Activated CD8-positive, alpha-beta memory T cell treated with anti-CD3 and anti-CD28 coated beads, Interleukin-2, amount 10 ng/mL, durations not matched to agents 7 days and 5 days (primary cell): ENCODE measurements around the gene CDK4. TPM values are rescaled to one million over a fixed set of nuclear protein-coding genes. Genes with fewer than 3 reads are reported as not detected.

ENCODE experiments used
- ATAC-seq: fragments of 150-1000 bp; cut with Tn5 transposase; one replicate; pipeline ENCODE4 v1.10.0; 2021; ENCODE audit warnings: moderate library complexity
- CTCF ChIA-PET: fragments of 350-600 bp; sonication (Branson Sonifier 250); formaldehyde crosslinking; loops from one replicate; lab custom pipeline; 2021; ENCODE audit warnings: antibody characterized with exemption; lab: Charles Lee
- DNase-seq: peaks from one replicate; pipeline ENCODE4 v3.0.0-alpha.2; 2020
- H3K27ac Mint-ChIP-seq: one replicate; pipeline ENCODE4 v1.8.0; 2021; ENCODE audit warnings: mild to moderate bottlenecking, mixed read lengths
- H3K27me3 Mint-ChIP-seq: one replicate; pipeline ENCODE4 v1.8.0; 2021; ENCODE audit warnings: mixed read lengths
- H3K36me3 Mint-ChIP-seq: one replicate; pipeline ENCODE4 v1.8.0; 2021; ENCODE audit warnings: mild to moderate bottlenecking, mixed read lengths
- H3K4me1 Mint-ChIP-seq: one replicate; pipeline ENCODE4 v1.8.0; 2021; ENCODE audit warnings: mixed read lengths
- H3K4me3 Mint-ChIP-seq: one replicate; pipeline ENCODE4 v1.8.0; 2021; ENCODE audit warnings: mild to moderate bottlenecking, moderate library complexity, mixed read lengths
- H3K9me3 Mint-ChIP-seq: one replicate; pipeline ENCODE4 v1.8.0; 2022; ENCODE audit warnings: low read depth, mixed read lengths
- total RNA-seq, 2 experiments: library from RNA; stranded (reverse); gene quantifications; one replicate each; pipeline ENCODE4 v1.2.3, GENCODE V29; 2021

CDK4 gene
- 100 to 1,000 TPM; 127 to 167 TPM for total RNA-seq

GRCh38 chr12:57751788-57752667, at the start of gene CDK4:
Gene CDK4 (minus strand): TSS chr12:57752310. CDS start chr12:57751717, 593 bp downstream.
- Mint-ChIP-seq H3K27ac (peak within 1 kb of the TSS; percentile 87), H3K9me3 (no peaks in the 10 kb centered on the region), H3K36me3 (peaks cover 32% of the 10 kb centered on the region), H3K4me3 (peak within 1 kb of the TSS; percentile 93), H3K27me3 (no peaks in the 10 kb centered on the region), H3K4me1 (peaks cover 54% of the 10 kb centered on the region)
- CTCF ChIA-PET, result interaction anchor here (0.9 to 1.2 kb wide), 2 partner anchors 28 to 31 kb away, joined by 3 read pairs; no protein-coding TSS in a partner anchor
- peak; percentile 79 for ATAC-seq
- peak; percentile 100 for DNase-seq

- CTCF ChIA-PET, result interaction anchor here (0.6 to 3.3 kb wide), 3 partner anchors 20 to 132 kb away, joined by 3 to 42 read pairs (median 4); no protein-coding TSS in a partner anchor
- no peak for ATAC-seq
Measured at GRCh38 chr12:57800965-57801364, 48.9 kb upstream of the CDK4 start.

GRCh38 chr12:57797933-57798332, 45.8 kb upstream of the CDK4 start:
- Mint-ChIP-seq H3K9me3 (no peaks in the 10 kb centered on the region), H3K27me3 (no peaks in the 10 kb centered on the region), H3K27ac (no peak overlapping the region), H3K36me3 (peaks cover 25% of the 10 kb centered on the region), H3K4me1 (no peaks in the 10 kb centered on the region), H3K4me3 (no peak overlapping the region)
- CTCF ChIA-PET, result interaction anchor here (1.0 to 1.4 kb wide), 4 partner anchors 15 to 107 kb away, joined by 3 to 5 read pairs (median 4); partner anchors contain the start of gene TSFM
- DNase-seq (no peak), ATAC-seq (no peak)

More at GRCh38 chr12:57800965-57801364, 48.9 kb upstream of the CDK4 start:
- Mint-ChIP-seq H3K27ac (no peak overlapping the region), H3K9me3 (no peaks in the 10 kb centered on the region), H3K4me3 (no peak overlapping the region), H3K4me1 (no peaks in the 10 kb centered on the region), H3K36me3 (peaks cover 13% of the 10 kb centered on the region), H3K27me3 (no peaks in the 10 kb centered on the region)
- DNase-seq, result no peak

DNA sequence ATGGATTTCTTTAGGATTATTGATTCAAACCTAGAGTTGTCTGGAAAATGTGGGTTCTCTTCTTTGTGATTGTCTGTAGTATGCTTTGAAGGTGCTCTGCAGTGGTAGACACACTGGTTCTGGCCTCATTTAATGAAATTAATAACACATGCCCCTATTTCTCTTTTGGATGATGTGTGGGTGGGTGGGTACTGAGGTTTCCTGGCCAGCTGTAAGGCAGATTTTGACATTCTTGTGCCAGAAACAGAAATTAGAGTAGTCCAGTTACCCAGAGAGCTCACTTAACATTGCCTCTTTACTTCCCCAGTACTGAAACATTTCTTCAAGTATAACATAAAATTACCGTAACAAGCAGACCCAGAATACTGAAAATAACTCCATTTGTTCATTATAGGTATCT, 44.9 kb upstream of the CDK4 start:
- Mint-ChIP-seq H3K36me3 (peaks cover 25% of the 10 kb centered on the region), H3K27me3 (no peaks in the 10 kb centered on the region), H3K9me3 (no peaks in the 10 kb centered on the region), H3K4me1 (no peaks in the 10 kb centered on the region), H3K4me3 (no peak overlapping the region), H3K27ac (no peak overlapping the region)
- DNase-seq, result no peak
- CTCF ChIA-PET, result interaction anchor here (1.0 to 1.4 kb wide), 2 partner anchors 16 to 35 kb away, joined by 3 read pairs; no protein-coding TSS in a partner anchor
- ATAC-seq, result no peak

GRCh38 chr12:57795354-57795753, 43.2 kb upstream of the CDK4 start:
- ATAC-seq (no peak), DNase-seq (no peak)
- Mint-ChIP-seq H3K27me3 (no peaks in the 10 kb centered on the region), H3K4me1 (peaks cover 2% of the 10 kb centered on the region), H3K27ac (no peak overlapping the region), H3K9me3 (no peaks in the 10 kb centered on the region), H3K36me3 (peaks cover 28% of the 10 kb centered on the region), H3K4me3 (no peak overlapping the region)
- CTCF ChIA-PET, result no interaction called here

DNA sequence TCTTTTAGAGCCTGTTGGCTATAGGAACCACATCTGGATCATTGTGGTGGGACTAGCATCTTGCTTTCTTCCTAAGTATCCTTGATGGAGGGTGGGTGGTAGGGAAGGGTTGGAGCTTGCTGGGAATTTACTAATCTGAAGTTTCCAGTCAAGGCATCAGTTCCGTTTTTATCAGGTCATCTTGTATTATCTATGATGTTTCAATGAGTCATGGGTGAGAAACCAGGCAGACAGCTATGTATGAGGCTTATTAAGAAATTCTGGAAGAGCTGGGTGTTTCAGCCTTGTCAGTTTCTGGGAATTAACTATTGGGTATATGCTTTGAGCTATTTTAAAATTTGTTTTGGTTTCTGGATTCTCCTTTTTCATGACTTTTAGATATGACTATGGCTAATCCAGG, 41.8 kb upstream of the CDK4 start:
- Mint-ChIP-seq H3K27ac (no peak overlapping the region), H3K36me3 (peaks cover 28% of the 10 kb centered on the region), H3K4me3 (no peak overlapping the region), H3K4me1 (peaks cover 2% of the 10 kb centered on the region), H3K9me3 (no peaks in the 10 kb centered on the region), H3K27me3 (no peaks in the 10 kb centered on the region)
- DNase-seq (no peak), ATAC-seq (no peak)
- CTCF ChIA-PET, result interaction anchor here (1.1 to 2.3 kb wide), 5 partner anchors 9 to 112 kb away, joined by 3 to 10 read pairs (median 5); no protein-coding TSS in a partner anchor

GRCh38 chr12:57783861-57784260, 31.8 kb upstream of the CDK4 start:
- peaks cover 15% of the 10 kb centered on the region for H3K36me3 Mint-ChIP-seq
- no peaks in the 10 kb centered on the region for H3K9me3 Mint-ChIP-seq
- peaks cover 38% of the 10 kb centered on the region for H3K4me1 Mint-ChIP-seq
- DNase-seq (no peak), ATAC-seq (no peak)
- H3K27ac Mint-ChIP-seq, result peak overlapping the region; percentile 40
- H3K27me3 Mint-ChIP-seq, result no peaks in the 10 kb centered on the region
- CTCF ChIA-PET, result interaction anchor here (1.0 to 1.9 kb wide), 12 partner anchors 10 to 64 kb away, joined by 4 to 9 read pairs (median 5); partner anchors contain the start of genes AVIL, EEF1AKMT3 and METTL1
- H3K4me3 Mint-ChIP-seq, result peak overlapping the region; percentile 64

DNA sequence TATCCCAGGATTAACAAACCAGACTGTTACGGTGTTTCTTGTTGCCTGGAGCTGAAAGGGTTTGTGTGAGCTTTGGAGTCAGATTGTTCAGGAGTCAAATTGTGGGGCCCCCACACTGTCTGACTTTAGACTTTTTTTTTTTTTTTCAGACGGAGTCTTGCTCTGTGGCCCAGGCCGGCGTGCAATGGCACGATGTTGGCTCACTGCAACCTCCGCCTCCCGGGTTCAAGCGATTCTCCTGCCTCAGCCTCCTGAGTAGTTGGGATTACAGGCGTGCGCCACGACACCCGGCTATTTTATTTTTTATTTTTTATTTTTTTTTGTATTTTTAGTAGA, 31.3 kb upstream of the CDK4 start:
- CTCF ChIA-PET, result interaction anchor here (0.7 to 1.9 kb wide), 23 partner anchors 9 to 199 kb away, joined by 3 to 15 read pairs (median 4); partner anchors contain the start of genes AVIL, CDK4, CTDSP2 and EEF1AKMT3
- H3K27ac Mint-ChIP-seq, result peak overlapping the region; percentile 96
- H3K4me3 Mint-ChIP-seq, result peak overlapping the region; percentile 97
- peaks cover 13% of the 10 kb centered on the region for H3K36me3 Mint-ChIP-seq
- no peaks in the 10 kb centered on the region for H3K27me3 Mint-ChIP-seq
- H3K9me3 Mint-ChIP-seq, result no peaks in the 10 kb centered on the region
- DNase-seq (no peak), ATAC-seq (no peak)
- peaks cover 38% of the 10 kb centered on the region for H3K4me1 Mint-ChIP-seq

DNA sequence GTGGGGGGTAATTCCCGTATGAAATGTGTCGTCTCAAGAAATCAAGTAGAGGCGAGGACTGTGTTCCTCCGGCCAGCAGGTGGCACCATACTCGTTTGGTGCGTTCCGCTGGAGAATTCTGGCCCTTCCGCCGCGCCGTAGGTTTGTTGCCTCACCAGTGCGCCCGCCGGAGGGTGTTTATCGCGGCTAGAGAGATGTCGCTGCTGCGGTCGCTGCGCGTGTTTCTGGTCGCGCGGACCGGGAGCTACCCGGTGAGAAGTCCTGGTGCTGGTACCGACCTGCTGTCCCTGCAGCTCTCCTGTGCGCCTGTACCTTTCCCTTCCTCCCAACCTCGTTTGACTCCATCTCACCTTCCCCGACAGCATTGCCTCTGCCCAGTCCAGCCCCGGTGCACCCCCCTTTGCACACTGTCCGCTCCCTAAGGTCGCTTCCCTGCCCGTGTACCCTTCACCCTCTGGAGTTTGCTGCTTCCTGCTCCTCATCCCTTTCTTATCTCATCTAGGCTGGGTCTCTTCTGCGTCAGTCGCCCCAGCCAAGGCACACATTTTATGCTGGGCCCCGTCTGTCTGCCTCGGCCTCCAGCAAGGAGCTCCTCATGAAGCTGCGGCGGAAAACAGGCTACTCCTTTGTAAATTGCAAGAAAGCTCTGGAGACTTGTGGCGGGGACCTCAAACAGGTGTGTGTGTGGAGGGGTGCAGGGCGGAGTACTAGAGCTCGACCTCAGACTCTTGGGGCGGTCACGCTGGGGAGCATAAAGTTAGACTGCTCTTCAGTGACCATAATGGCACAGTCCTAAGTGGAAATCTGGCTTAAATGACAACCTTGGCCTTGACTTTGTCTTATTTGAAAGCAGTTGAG, 30.7 kb upstream of the CDK4 start, which contains the start of gene TSFM:
TSS of gene TSFM (plus strand) at position 180 of the 858 bp plus-strand sequence. CDS start at position 195, 15 bp downstream.
- peak within 1 kb of the TSS; percentile 97 for H3K4me3 Mint-ChIP-seq
- no peaks in the 10 kb centered on the region for H3K9me3 Mint-ChIP-seq
- peaks cover 38% of the 10 kb centered on the region for H3K4me1 Mint-ChIP-seq
- peak; percentile 97 for DNase-seq
- H3K27ac Mint-ChIP-seq, result peak within 1 kb of the TSS; percentile 96
- ATAC-seq, result peak; percentile 93
- peaks cover 13% of the 10 kb centered on the region for H3K36me3 Mint-ChIP-seq
- H3K27me3 Mint-ChIP-seq, result no peaks in the 10 kb centered on the region
- CTCF ChIA-PET, result interaction anchor here (0.6 to 1.9 kb wide), 32 partner anchors 8 to 1953 kb away, joined by 3 to 15 read pairs (median 4); partner anchors contain the start of genes AVIL, CDK4, CTDSP2 and DNAJC14

- CTCF ChIA-PET, result interaction anchor here (0.6 to 3.2 kb wide), 16 partner anchors 10 to 1953 kb away, joined by 3 to 15 read pairs (median 5); partner anchors contain the start of genes DNAJC14, EEF1AKMT3 and METTL1
- peak overlapping the region; percentile 97 for H3K4me3 Mint-ChIP-seq
- no peaks in the 10 kb centered on the region for H3K27me3 Mint-ChIP-seq
- H3K9me3 Mint-ChIP-seq, result no peaks in the 10 kb centered on the region
- peaks cover 38% of the 10 kb centered on the region for H3K4me1 Mint-ChIP-seq
- DNase-seq, result no peak
- peak overlapping the region; percentile 96 for H3K27ac Mint-ChIP-seq
- no peak for ATAC-seq
- H3K36me3 Mint-ChIP-seq, result peaks cover 13% of the 10 kb centered on the region
Measured at GRCh38 chr12:57782243-57782607, 30.1 kb upstream of the CDK4 start.

GRCh38 chr12:57781801-57782200, 29.7 kb upstream of the CDK4 start:
- no peaks in the 10 kb centered on the region for H3K9me3 Mint-ChIP-seq
- peak overlapping the region; percentile 96 for H3K27ac Mint-ChIP-seq
- peaks cover 13% of the 10 kb centered on the region for H3K36me3 Mint-ChIP-seq
- H3K27me3 Mint-ChIP-seq, result no peaks in the 10 kb centered on the region
- H3K4me3 Mint-ChIP-seq, result peak overlapping the region; percentile 2
- DNase-seq, result no peak
- CTCF ChIA-PET, result interaction anchor here (0.8 to 3.3 kb wide), 7 partner anchors 10 to 346 kb away, joined by 3 to 20 read pairs (median 4); partner anchors contain the start of genes EEF1AKMT3 and METTL1
- no peak for ATAC-seq
- H3K4me1 Mint-ChIP-seq, result peaks cover 38% of the 10 kb centered on the region

GRCh38 chr12:57781244-57781643, 29.1 kb upstream of the CDK4 start:
- CTCF ChIA-PET, result interaction anchor here (0.8 to 3.3 kb wide), 8 partner anchors 9 to 346 kb away, joined by 3 to 20 read pairs (median 4); partner anchors contain the start of genes EEF1AKMT3 and METTL1
- peaks cover 9% of the 10 kb centered on the region for H3K36me3 Mint-ChIP-seq
- no peaks in the 10 kb centered on the region for H3K9me3 Mint-ChIP-seq
- ATAC-seq, result no peak
- no peak for DNase-seq
- no peaks in the 10 kb centered on the region for H3K27me3 Mint-ChIP-seq
- H3K4me3 Mint-ChIP-seq, result no peak overlapping the region
- H3K4me1 Mint-ChIP-seq, result peaks cover 35% of the 10 kb centered on the region
- peak overlapping the region; percentile 96 for H3K27ac Mint-ChIP-seq
